Stimulated activated naive CD8-positive, alpha-beta T cell treated with anti-CD3 and anti-CD28 coated beads, Interleukin-15, Interleukin-2, amounts not matched to agents 100 ng/mL and 50 ng/mL, for 24 hours (primary cell): ENCODE measurements around the gene HERPUD1.

Experiments used
- H3K27ac Mint-ChIP-seq: one replicate; pipeline ENCODE4 v1.8.0; 2021; ENCODE audit warnings: mild to moderate bottlenecking, mixed read lengths
- H3K27me3 Mint-ChIP-seq: one replicate; pipeline ENCODE4 v1.8.0; 2021; ENCODE audit warnings: mixed read lengths
- H3K36me3 Mint-ChIP-seq: one replicate; pipeline ENCODE4 v1.8.0; 2021; ENCODE audit warnings: low read depth, mixed read lengths
- H3K4me1 Mint-ChIP-seq: one replicate; pipeline ENCODE4 v1.8.0; 2021; ENCODE audit warnings: low read depth, mixed read lengths
- H3K4me3 Mint-ChIP-seq: one replicate; pipeline ENCODE4 v1.8.0; 2021; ENCODE audit warnings: mild to moderate bottlenecking, mixed read lengths
- H3K9me3 Mint-ChIP-seq: one replicate; pipeline ENCODE4 v1.8.0; 2021; ENCODE audit warnings: mixed read lengths

The HERPUD1 gene

GRCh38 chr16:56936950-56937349, 5.0 kb downstream of the HERPUD1 start:
- H3K36me3 Mint-ChIP-seq: peaks cover 92% of the 10 kb centered on the region

GRCh38 chr16:56938664-56939513, 6.9 kb downstream of the HERPUD1 start:
- Mint-ChIP-seq H3K9me3 (no peaks in the 10 kb centered on the region), H3K4me1 (peaks cover 96% of the 10 kb centered on the region), H3K36me3 (peaks cover 96% of the 10 kb centered on the region), H3K27ac (peak overlapping the region; percentile 98), H3K27me3 (no peaks in the 10 kb centered on the region), H3K4me3 (peak overlapping the region; percentile 81)

More at GRCh38 chr16:56936950-56937349, 5.0 kb downstream of the HERPUD1 start:
- peaks cover 77% of the 10 kb centered on the region for H3K4me1 Mint-ChIP-seq
- H3K9me3 Mint-ChIP-seq: no peaks in the 10 kb centered on the region
- peak overlapping the region; percentile 71 for H3K27ac Mint-ChIP-seq
- H3K4me3 Mint-ChIP-seq: peak overlapping the region; percentile 35
- no peaks in the 10 kb centered on the region for H3K27me3 Mint-ChIP-seq

- H3K27me3 Mint-ChIP-seq: no peaks in the 10 kb centered on the region
- H3K4me3 Mint-ChIP-seq: peak overlapping the region; percentile 81
- H3K9me3 Mint-ChIP-seq: no peaks in the 10 kb centered on the region
- H3K4me1 Mint-ChIP-seq: peaks cover 96% of the 10 kb centered on the region
- peak overlapping the region; percentile 98 for H3K27ac Mint-ChIP-seq
- H3K36me3 Mint-ChIP-seq: peaks cover 96% of the 10 kb centered on the region
Measured at GRCh38 chr16:56939801-56940200, 7.9 kb downstream of the HERPUD1 start.

GRCh38 chr16:56941092-56941491, 9.2 kb downstream of the HERPUD1 start:
- no peak overlapping the region for H3K4me3 Mint-ChIP-seq
- peaks cover 94% of the 10 kb centered on the region for H3K4me1 Mint-ChIP-seq
- H3K36me3 Mint-ChIP-seq: peaks cover 87% of the 10 kb centered on the region
- H3K27ac Mint-ChIP-seq: peak overlapping the region; percentile 98
- no peaks in the 10 kb centered on the region for H3K27me3 Mint-ChIP-seq
- H3K9me3 Mint-ChIP-seq: no peaks in the 10 kb centered on the region

- no peaks in the 10 kb centered on the region for H3K9me3 Mint-ChIP-seq
- H3K27ac Mint-ChIP-seq: peak overlapping the region; percentile 54
- H3K4me3 Mint-ChIP-seq: no peak overlapping the region
- peaks cover 91% of the 10 kb centered on the region for H3K4me1 Mint-ChIP-seq
- peaks cover 85% of the 10 kb centered on the region for H3K36me3 Mint-ChIP-seq
- no peaks in the 10 kb centered on the region for H3K27me3 Mint-ChIP-seq
Measured at GRCh38 chr16:56941856-56942331, 10.0 kb downstream of the HERPUD1 start.

- peaks cover 73% of the 10 kb centered on the region for H3K4me1 Mint-ChIP-seq
- peak overlapping the region; percentile 93 for H3K27ac Mint-ChIP-seq
- no peaks in the 10 kb centered on the region for H3K27me3 Mint-ChIP-seq
- no peaks in the 10 kb centered on the region for H3K9me3 Mint-ChIP-seq
- H3K36me3 Mint-ChIP-seq: peaks cover 67% of the 10 kb centered on the region
- peak overlapping the region; percentile 37 for H3K4me3 Mint-ChIP-seq
Measured at GRCh38 chr16:56943761-56944375, 11.9 kb downstream of the HERPUD1 start.

GRCh38 chr16:56944954-56945839, 13.3 kb downstream of the HERPUD1 start:
- H3K4me1 Mint-ChIP-seq: peaks cover 60% of the 10 kb centered on the region
- H3K9me3 Mint-ChIP-seq: no peaks in the 10 kb centered on the region
- peak overlapping the region; percentile 51 for H3K4me3 Mint-ChIP-seq
- peaks cover 54% of the 10 kb centered on the region for H3K36me3 Mint-ChIP-seq
- H3K27ac Mint-ChIP-seq: peak overlapping the region; percentile 93
- no peaks in the 10 kb centered on the region for H3K27me3 Mint-ChIP-seq

GRCh38 chr16:56945847-56946527, 14.0 kb downstream of the HERPUD1 start:
- peak overlapping the region; percentile 49 for H3K27ac Mint-ChIP-seq
- no peaks in the 10 kb centered on the region for H3K9me3 Mint-ChIP-seq
- H3K4me1 Mint-ChIP-seq: peaks cover 61% of the 10 kb centered on the region
- H3K27me3 Mint-ChIP-seq: no peaks in the 10 kb centered on the region
- H3K36me3 Mint-ChIP-seq: peaks cover 48% of the 10 kb centered on the region
- no peak overlapping the region for H3K4me3 Mint-ChIP-seq

GRCh38 chr16:56946767-56947603, 15.0 kb downstream of the HERPUD1 start:
- Mint-ChIP-seq H3K27me3 (no peaks in the 10 kb centered on the region), H3K9me3 (no peaks in the 10 kb centered on the region), H3K4me3 (no peak overlapping the region), H3K27ac (peak overlapping the region; percentile 69), H3K4me1 (peaks cover 63% of the 10 kb centered on the region), H3K36me3 (peaks cover 39% of the 10 kb centered on the region)

GRCh38 chr16:56947604-56947995, 15.7 kb downstream of the HERPUD1 start:
- H3K36me3 Mint-ChIP-seq: peaks cover 33% of the 10 kb centered on the region
- peak overlapping the region; percentile 54 for H3K27ac Mint-ChIP-seq
- no peaks in the 10 kb centered on the region for H3K9me3 Mint-ChIP-seq
- peaks cover 56% of the 10 kb centered on the region for H3K4me1 Mint-ChIP-seq
- H3K4me3 Mint-ChIP-seq: no peak overlapping the region
- no peaks in the 10 kb centered on the region for H3K27me3 Mint-ChIP-seq

- H3K27me3 Mint-ChIP-seq: no peaks in the 10 kb centered on the region
- peaks cover 27% of the 10 kb centered on the region for H3K36me3 Mint-ChIP-seq
- peaks cover 50% of the 10 kb centered on the region for H3K4me1 Mint-ChIP-seq
- no peak overlapping the region for H3K4me3 Mint-ChIP-seq
- H3K9me3 Mint-ChIP-seq: no peaks in the 10 kb centered on the region
- no peak overlapping the region for H3K27ac Mint-ChIP-seq
Measured at GRCh38 chr16:56948234-56948633, 16.3 kb downstream of the HERPUD1 start.

- Mint-ChIP-seq H3K4me3 (no peak overlapping the region), H3K36me3 (peaks cover 9% of the 10 kb centered on the region), H3K9me3 (no peaks in the 10 kb centered on the region), H3K27ac (no peak overlapping the region), H3K4me1 (peaks cover 32% of the 10 kb centered on the region), H3K27me3 (no peaks in the 10 kb centered on the region)
Measured at GRCh38 chr16:56950051-56950450, 18.1 kb downstream of the HERPUD1 start.

GRCh38 chr16:56950455-56950854, 18.5 kb downstream of the HERPUD1 start:
- Mint-ChIP-seq H3K4me3 (no peak overlapping the region), H3K9me3 (no peaks in the 10 kb centered on the region), H3K27me3 (no peaks in the 10 kb centered on the region), H3K36me3 (peaks cover 7% of the 10 kb centered on the region), H3K27ac (peak overlapping the region; percentile 53), H3K4me1 (peaks cover 28% of the 10 kb centered on the region)
